Measurements from ENCODE around the gene PARD3. TPM values are rescaled to one million over a fixed set of nuclear protein-coding genes. Genes with fewer than 3 reads are reported as not detected.

Gene PARD3
- total and polyA plus RNA-seq, 10 of the 15 experiments (the other 5 are each of a cell fraction or from before 2014, with no cell fraction given), result 2.6 to 43.1 (median 13.9) TPM

DNA sequence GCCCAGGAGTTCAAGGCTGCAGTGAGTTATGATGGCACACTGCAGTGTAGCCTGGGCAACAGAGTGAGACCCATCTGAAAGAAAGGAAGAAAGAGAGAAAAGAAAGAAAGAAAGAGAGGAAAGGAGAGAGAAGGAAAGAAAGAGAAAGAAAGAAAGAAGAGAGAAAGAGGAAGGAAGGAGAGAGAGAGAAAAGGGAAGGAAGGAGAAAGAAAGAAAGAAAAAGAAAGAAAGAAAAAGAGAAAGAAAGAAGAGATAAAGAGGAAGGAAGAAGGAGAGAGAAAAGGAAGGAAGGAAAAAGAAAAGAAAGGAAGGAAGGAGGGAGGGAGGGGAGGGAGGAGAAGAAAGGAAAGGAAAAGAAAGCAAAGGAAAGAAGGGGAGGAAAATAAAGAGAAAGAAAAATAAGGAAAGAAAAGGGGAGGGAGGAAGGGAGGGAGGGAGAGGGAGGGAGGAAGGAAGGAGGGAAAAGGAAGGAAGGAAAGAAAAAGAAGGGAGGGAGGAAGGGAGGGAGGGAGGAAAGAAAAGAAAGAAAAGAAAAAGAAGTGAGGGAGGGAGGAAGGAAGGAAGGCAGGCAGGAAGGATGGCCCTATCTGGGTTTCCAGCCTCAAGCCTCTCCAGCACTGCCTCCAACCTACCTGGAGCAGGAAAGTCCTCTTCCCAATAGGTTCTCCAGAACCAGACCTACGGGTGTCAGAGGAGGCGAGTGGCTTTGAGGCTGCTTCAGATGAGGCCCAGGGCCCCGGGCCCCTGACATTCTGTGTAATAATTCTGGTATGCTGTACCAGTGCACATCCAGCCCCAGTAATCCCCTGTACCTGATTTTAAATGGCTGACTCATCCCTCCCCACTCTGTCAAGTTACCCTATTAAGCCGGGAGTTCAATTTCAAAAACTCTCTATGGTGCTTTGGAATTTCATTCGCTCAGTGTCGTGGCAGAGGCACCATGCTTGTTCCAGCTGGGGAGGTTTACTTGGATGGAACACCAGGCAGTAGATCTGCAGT is 6.8 kb upstream of the PARD3 start (continued):
- TF ChIP-seq RAD51 (IDR thresholded peaks at IDR 0.05), result no peak
- no peak for TF ChIP-seq POLR2AphosphoS2 (IDR thresholded peaks at IDR 0.05; ENCODE audit: low read depth, low read length)

DNA sequence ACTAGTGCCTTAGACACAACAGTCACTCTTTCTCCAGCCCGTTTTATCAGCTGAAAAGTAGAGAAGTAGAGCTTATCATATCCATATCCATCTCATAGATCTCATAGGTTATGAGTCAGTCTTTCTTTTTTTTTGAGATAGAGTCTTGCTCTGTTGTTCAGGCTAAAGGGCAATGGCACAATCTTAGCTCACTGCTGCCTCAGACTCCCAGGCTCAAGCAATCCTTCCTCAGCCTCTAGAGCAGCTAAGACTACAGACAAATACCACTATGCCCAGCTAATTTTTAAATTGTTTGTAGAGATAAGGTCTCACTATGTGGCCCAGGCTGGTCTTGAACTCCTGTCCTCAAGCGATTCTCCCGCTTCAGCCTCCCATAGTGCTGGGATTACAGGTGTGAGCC is 2.5 kb upstream of the PARD3 start:
- SMC1A ChIA-PET (ENCODE audit: uncharacterized antibody, unreplicated experiment), result interaction anchor here (0.6 to 5.8 kb wide), 6 partner anchors 9 to 162 kb away, joined by 3 to 49 read pairs (median 7); no protein-coding TSS in a partner anchor
- in situ Hi-C loops (cut with MboI) (no loop called here), intact Hi-C loops (cut with micrococcal nuclease; ENCODE audit: unreplicated experiment) (loop anchor here (10.0 kb wide), 1 partner anchor 153 kb away; no protein-coding TSS in a partner anchor)
- RAD21 ChIA-PET (ENCODE audit: unreplicated experiment), result interaction anchor here (0.6 to 12.7 kb wide), 10 partner anchors 17 to 177 kb away, joined by 3 to 142 read pairs (median 4); no protein-coding TSS in a partner anchor
- POLR2A ChIA-PET, result interaction anchor here (0.6 to 1.2 kb wide), 3 partner anchors 15 to 567 kb away, joined by 3 read pairs; no protein-coding TSS in a partner anchor
- peaks cover 0 to 10% of the 10 kb centered on the region in 2 experiments; a peak in 3 of 4 replicates for H3K27me3 ChIP-seq (replicated peaks in 1 of 2; ENCODE audit: control insufficient read depth in 2 of 2, insufficient read depth in 2 of 2, low read length in 1 of 2)
- no peak for TF ChIP-seq CBX3 (IDR thresholded peaks at IDR 0.05; ENCODE audit: borderline replicate concordance, low read depth)
- no peak for TF ChIP-seq SUPT20H (IDR thresholded peaks at IDR 0.05; ENCODE audit: borderline replicate concordance, control insufficient read depth, low read depth, low read length)
- no peak for TF ChIP-seq IRF4 (IDR thresholded peaks at IDR 0.05; ENCODE audit: low read depth, low read length)
- no peak for TF ChIP-seq TARDBP (IDR thresholded peaks at IDR 0.05; ENCODE audit: borderline replicate concordance)
- no peak for TF ChIP-seq NFXL1 (IDR thresholded peaks at IDR 0.05; ENCODE audit: borderline replicate concordance)
- TF ChIP-seq TCF7 (IDR thresholded peaks at IDR 0.05; ENCODE audit: borderline replicate concordance), result no peak
- no peak for TF ChIP-seq TBL1XR1 (IDR thresholded peaks at IDR 0.05; ENCODE audit: low read depth, low read length)
- no peak for TF ChIP-seq IKZF2 (IDR thresholded peaks at IDR 0.05)
- no peak for TF ChIP-seq SMAD1 (IDR thresholded peaks at IDR 0.05; ENCODE audit: low read depth, partially characterized antibody)
- no peak for TF ChIP-seq BMI1 (IDR thresholded peaks at IDR 0.05; ENCODE audit: borderline replicate concordance)
- TF ChIP-seq SUZ12 (IDR thresholded peaks at IDR 0.05; ENCODE audit: unreplicated experiment), result no peak
- no peak for TF ChIP-seq TCF3 (IDR thresholded peaks at IDR 0.05; ENCODE audit: borderline replicate concordance, insufficient read depth, low read depth, low read length)
- TF ChIP-seq YY1 (IDR thresholded peaks at IDR 0.05; ENCODE audit: low read depth, low read length), result no peak
- TF ChIP-seq SRF (IDR thresholded peaks at IDR 0.05; ENCODE audit: low read depth in 2 of 2, low read length in 2 of 2), result no peak
- TF ChIP-seq, protein P1, sequence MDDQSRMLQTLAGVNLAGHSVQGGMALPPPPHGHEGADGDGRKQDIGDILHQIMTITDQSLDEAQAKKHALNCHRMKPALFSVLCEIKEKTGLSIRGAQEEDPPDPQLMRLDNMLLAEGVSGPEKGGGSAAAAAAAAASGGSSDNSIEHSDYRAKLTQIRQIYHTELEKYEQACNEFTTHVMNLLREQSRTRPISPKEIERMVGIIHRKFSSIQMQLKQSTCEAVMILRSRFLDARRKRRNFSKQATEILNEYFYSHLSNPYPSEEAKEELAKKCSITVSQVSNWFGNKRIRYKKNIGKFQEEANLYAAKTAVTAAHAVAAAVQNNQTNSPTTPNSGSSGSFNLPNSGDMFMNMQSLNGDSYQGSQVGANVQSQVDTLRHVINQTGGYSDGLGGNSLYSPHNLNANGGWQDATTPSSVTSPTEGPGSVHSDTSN (IDR thresholded peaks at IDR 0.05; ENCODE audit: insufficient replicate concordance, low read depth, low read length), result no peak
- TF ChIP-seq CREB1 (IDR thresholded peaks at IDR 0.05; ENCODE audit: low read depth), result no peak
- no peak for TF ChIP-seq NFYA (IDR thresholded peaks at IDR 0.05; ENCODE audit: borderline replicate concordance, low read depth, low read length)
- TF ChIP-seq RCOR1 (conservative IDR thresholded peaks at IDR 0.05; ENCODE audit: low read depth, low read length), result no peak
- WGBS (ENCODE audit: insufficient coverage, insufficient replicate concordance, low lambda C conversion rate, missing lambda C conversion rate), result 48% methylated on average over 3 of the region's 3 CpGs
- no peaks in the 10 kb centered on the region for H3K4me1 ChIP-seq (ENCODE audit: control insufficient read depth, insufficient read depth, low read length)
- H3K9ac ChIP-seq (ENCODE audit: control insufficient read depth, insufficient read depth, low read length), result no peak overlapping the region
- no peak overlapping the region for H2AFZ ChIP-seq (ENCODE audit: control insufficient read depth, low read depth, low read length)
- H3K36me3 ChIP-seq (ENCODE audit: control insufficient read depth in 2 of 2, insufficient read depth in 2 of 2, low read length in 1 of 2), result no peaks in the 10 kb centered on the region
- ATAC-seq, result no peak
- no peak overlapping the region for H3K27ac ChIP-seq (ENCODE audit: control insufficient read depth, insufficient read depth)
- no peak overlapping the region for H3K4me3 ChIP-seq
- FAIRE-seq, result no peak
- no peak overlapping the region for H3K4me2 ChIP-seq (ENCODE audit: control insufficient read depth, insufficient read depth)
- no peak for DNase-seq (ENCODE audit: low read depth, low spot score)
- no peaks in the 10 kb centered on the region for H3K9me3 ChIP-seq (replicated peaks; ENCODE audit: control insufficient read depth, insufficient read depth, low read length)
- BruUV-seq (replicated peaks), result no TSS peak
- no peaks in the 10 kb centered on the region for H4K20me1 ChIP-seq (ENCODE audit: control insufficient read depth, insufficient read depth)
- no peaks in the 10 kb centered on the region for H3K79me2 ChIP-seq (ENCODE audit: control insufficient read depth, insufficient read depth, low read length)
- CTCF ChIA-PET, result interaction anchor here (1.3 to 3.6 kb wide), 4 partner anchors 85 to 163 kb away, joined by 4 to 26 read pairs (median 10); no protein-coding TSS in a partner anchor

Data from GM12878 (cell line).